ENCODE results near the gene BMF.
"Not testable (repeated sequence)": the region's sequence is repeated elsewhere in the genome, so short reads cannot be mapped to it uniquely, and the experiment has no call there.

The BMF gene

DNA sequence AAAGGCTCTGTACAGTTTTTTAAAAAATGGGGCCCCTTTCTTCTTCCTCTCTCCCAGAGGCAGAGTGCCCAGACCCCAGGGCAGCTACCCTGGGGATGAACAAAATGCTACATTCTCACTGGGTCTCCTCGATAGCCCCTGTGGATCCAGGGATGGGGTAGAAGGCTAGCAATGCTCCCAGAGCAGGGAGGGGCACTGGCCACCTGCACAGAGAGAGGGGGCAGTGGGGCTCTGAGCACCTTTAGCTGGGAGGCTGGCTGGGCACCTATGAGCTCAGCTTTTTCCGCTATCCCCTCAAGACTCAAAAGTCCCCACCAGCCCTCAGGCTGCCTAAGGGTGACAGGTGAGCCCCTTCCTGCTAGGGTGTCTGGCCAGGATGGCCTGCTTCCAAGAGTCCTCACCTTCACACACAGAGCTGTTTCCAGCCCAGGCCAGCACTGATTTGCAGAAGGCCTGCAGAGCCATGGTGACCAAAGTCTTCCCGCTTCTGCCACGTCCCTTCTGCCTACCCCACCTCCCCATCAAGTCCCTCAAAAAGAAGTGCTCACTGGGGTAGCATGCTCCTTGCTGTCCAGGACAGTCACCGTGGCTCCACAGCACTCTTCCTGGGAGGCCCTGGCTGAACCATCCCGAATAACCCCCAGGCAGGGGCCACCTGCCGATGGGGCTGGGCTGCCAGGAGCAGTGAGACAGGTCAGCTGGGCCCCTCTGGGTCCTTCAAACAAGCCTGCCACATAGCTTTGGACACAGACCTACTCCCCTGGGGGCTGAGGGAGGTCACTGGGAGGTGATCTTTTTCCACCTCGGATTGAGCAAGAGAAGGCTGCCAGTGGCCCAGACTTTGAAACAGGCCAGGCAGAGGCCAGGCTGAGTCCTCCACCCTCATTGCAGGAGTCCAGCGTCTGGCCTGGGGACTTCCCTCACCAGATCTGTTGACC is 20.4 kb downstream of the BMF start:
- DNase-seq (ENCODE audit: low read depth, low spot score): no peak

GRCh38 chr15:40087068-40087810 is 21.4 kb downstream of the BMF start:
- no peak for DNase-seq (ENCODE audit: low read depth, low spot score)

GRCh38 chr15:40085266-40085665 is 23.4 kb downstream of the BMF start:
- no peak for DNase-seq (ENCODE audit: low read depth, low spot score)

DNA sequence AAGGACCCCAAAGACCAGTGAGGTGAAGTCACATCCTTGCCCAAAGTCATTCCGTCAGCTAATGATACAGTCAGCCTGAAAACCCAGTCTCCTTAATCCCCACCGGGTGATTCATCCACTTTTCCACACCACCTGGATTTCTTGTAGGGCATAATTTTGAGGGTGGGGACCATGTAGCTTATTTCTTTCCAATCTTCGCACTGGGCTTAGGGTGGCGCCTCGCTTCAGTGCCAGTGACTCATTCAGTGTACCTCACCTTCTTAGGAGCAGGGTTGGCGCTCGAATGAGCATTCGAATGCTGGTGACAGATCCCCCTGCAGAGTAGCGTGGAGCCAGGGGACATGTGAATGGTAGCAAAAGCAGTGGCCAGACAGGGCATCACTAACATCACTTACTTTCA is 24.0 kb downstream of the BMF start:
- no peak for DNase-seq (ENCODE audit: low read depth, low spot score)

- DNase-seq (ENCODE audit: low read depth, low spot score): no peak
Observed at GRCh38 chr15:40082195-40082883, 26.3 kb downstream of the BMF start.

DNA sequence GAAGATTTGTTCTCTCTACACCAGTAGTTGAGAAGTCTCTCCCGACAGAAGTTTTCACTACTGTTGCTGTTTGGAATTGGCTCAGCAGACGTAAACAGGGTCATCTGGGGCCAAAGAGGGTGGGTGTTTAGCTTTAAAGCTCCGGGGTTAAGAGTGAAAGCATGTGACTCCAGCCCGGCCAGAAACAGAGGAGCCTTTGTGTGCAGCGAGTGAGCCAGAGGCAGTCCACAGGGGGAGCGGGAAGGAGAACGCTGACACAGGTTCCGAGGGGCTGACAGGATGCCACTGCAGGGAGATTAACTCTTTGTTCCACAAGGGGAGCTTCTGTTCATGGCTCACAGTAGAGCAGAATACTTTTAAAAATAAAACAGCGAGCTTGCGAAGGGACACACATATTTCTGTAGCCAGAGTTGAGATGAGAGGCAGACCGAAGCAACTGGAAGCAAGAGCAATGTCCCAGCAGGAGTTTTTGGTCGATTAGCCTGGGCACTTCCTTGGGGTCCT is 26.9 kb downstream of the BMF start:
- DNase-seq (ENCODE audit: low read depth, low spot score): no peak

GRCh38 chr15:40080847-40081246 is 27.8 kb downstream of the BMF start:
- DNase-seq (ENCODE audit: low read depth, low spot score): no peak

GRCh38 chr15:40080104-40080503 is 28.6 kb downstream of the BMF start:
- DNase-seq (ENCODE audit: low read depth, low spot score): no peak

DNA sequence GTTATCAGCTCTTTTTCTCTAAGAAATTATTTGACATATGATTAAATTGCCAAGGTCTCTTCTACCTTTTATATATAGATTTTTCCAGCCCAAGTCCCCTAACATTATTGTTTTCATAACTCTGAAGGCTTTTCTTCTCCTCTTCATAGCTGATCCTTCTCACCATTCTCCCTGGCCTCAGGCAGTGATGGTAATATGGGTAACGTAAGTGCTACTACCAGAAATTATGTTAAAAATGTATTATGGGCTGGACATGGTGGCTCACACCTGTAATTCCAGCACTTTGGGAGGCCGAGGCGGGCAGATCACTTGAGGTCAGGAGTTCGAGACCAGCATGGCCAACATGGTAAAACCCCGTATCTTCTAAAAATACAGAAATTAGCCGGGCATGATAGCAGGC is 29.2 kb downstream of the BMF start:
- DNase-seq (ENCODE audit: low read depth, low spot score): no peak

DNA sequence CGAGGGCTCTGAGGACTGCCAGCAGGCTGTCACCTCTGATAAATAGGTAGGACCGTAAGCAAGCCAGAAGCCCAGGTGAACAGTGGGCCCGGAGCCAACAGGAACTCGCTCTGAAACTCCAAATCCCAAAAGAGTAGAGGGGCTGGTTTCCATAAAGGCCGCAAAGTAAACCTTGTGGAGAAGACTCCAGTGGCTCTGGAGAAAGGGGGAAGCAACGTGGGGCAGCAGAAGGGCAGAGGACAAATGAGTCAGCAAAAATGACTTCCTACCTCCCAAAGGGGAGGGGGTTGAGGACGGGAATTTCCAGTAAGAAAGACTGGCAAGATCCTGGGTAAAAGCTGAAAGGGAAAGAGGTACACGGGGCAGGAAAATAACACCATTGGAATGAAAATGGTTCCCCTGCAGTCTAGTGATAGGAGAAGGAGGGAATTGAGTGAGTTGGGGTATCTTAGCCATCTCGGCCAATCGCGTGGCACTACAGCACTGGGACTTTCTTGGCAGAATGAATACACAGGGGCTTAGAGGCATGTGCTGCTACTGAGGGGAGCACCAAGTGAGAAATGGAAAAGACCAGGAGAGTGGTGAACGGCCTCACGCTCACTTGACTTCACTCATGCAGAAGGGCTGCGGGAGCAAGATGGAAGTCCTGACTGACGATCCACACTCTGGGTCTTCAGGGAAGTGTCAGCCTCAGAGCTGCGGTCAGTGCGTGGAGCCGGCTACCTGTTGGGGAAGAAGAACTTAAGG is 33.2 kb downstream of the BMF start:
- no peak for DNase-seq (ENCODE audit: low read depth, low spot score)

GRCh38 chr15:40074656-40075055 is 34.0 kb downstream of the BMF start:
- DNase-seq (ENCODE audit: low read depth, low spot score): not testable (repeated sequence)

GRCh38 chr15:40073716-40074490 is 34.8 kb downstream of the BMF start:
- DNase-seq (ENCODE audit: low read depth, low spot score): not testable (repeated sequence)

- no peak for DNase-seq (ENCODE audit: low read depth, low spot score)
Observed at GRCh38 chr15:40072216-40072990, 36.3 kb downstream of the BMF start.

- no peak for DNase-seq (ENCODE audit: low read depth, low spot score)
Observed at GRCh38 chr15:40070608-40071218, 38.0 kb downstream of the BMF start.

DNA sequence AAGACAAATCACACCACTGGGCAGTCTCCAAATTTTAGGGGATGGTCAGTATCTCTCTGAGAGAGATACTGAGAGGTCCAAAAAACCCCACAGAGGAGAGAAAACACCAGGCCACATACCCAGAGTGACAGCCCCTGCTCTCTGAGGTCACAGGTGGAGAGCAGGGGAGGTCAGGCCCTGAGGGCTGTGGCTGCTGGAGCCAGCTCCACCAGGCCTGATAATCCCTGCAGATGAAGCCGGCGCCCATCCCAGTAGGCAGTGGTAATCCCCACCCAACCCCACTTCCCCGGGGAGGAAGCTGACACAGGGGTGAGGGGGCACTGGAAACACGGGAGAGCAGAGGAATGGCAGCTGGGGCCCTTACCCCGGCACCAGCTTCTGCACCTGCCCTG is 38.5 kb downstream of the BMF start:
- no peak for DNase-seq (ENCODE audit: low read depth, low spot score)

DNA sequence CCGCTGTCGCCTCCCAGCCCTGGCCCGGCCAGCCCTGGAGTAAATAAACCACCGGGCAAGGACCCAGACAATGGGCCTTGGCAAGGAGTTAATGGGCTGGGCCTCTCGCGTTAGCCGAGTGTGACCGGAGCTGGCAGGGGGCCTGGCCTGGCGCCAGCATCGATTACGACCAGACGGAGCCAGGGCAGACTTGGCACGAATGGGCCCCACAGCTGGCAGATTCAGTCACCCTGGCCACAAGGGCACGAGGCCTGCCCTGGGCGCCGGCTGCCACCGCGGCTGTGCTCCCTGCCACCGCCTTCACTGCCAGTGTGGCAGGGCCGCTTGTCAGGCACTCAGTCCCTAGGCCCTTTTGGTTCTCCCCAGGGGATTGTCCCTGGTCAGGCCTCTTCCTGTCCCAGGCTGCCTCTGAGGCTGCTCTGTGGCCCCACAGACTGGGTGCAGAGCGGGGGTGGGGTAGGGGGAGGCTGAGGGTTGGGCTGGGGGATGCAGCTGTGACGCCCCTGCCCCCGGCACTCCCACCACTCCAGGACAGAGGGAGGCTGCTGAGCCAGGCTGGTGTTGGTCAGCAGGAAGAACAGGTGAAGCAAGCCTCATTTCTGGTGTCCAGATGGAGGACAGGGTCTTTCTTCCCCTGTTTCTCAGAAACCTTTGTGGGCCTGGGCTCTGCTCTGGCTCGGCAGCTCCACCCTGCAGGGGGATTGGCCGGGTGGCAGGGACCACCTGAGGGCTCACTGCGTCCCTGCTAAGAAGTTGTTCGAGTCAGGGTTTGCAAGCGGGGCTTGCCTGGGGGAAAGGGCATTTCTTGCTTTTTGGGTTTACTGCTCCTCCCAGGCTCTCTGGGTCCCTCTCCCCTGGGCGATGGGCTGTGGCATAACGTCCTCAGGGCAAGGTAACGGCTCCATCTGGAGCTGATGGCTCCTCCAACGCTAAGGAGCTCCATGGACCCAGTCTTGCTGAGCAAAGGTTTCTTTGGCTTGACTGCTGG is 39.2 kb downstream of the BMF start:
- DNase-seq (ENCODE audit: low read depth, low spot score): no peak

DNA sequence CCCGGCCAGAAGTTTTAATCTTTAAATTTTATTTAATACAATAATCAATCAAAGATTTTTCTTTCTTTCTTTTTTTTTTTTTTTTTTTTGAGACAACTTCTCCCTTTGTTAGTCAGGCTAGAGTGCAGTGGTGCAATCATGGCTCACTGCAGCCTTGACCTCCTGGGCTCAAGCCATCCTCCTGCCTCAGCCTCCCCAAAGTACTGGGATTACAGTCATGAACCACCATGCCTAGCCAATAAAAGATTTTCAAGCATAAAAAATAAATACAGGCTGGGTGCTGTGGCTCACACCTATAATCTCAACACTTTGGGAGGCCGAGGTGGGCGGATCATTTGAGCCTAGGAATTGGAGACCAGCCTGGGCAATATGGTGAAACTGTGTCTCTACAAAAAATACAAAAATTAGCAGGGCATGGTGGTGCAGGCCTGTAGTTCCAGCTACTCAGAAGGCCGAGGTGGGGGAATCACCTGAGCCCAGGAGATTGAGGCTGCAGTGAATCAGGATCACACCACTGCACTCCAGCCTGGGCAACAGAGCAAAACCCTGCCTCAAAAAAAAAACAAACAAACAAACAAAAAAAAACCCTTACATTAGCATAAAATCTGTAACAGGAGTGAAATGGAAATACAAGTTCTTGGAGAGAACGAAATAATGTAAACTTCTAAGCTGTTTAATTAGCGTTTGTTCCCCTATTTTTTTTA is 40.6 kb downstream of the BMF start:
- no peak for DNase-seq (ENCODE audit: low read depth, low spot score)

All from activated CD4-positive, CD25-positive, alpha-beta regulatory T cell treated with anti-CD3 and anti-CD28 coated beads, Interleukin-2, amount 50 U/mL, for 16 hours (primary cell).